A549 (cell line): Measurements from ENCODE around the gene GALNT18. TPM values are rescaled to one million over a fixed set of nuclear protein-coding genes. Genes with fewer than 3 reads are reported as not detected.

Source experiments
- ATAC-seq, 2 experiments: fragments of 200-7000 bp in 1 of 2; fragments of >200 bp in 1 of 2; cut with Nextera tagmentation in 1 of 2; cut with Tn5 transposase in 1 of 2; 3 replicates each; pipeline versions ENCODE4 v1.8.0 to v1.9.1; 2018 to 2020; ENCODE audit warnings: mild to moderate bottlenecking in 1 of 2, moderate library complexity in 1 of 2
- CTCF ChIA-PET: fragments of 300-600 bp; sonication (Branson Sonifier 250); formaldehyde crosslinking; extraction: SDS; loops from one replicate; lab custom pipeline; 2021; ENCODE audit warnings: antibody characterized with exemption, inconsistent platforms; lab: Yijun Ruan, JAX
- POLR2A ChIA-PET: fragments of 350-600 bp; formaldehyde crosslinking; extraction: SDS; loops from one replicate; lab custom pipeline; 2021; ENCODE audit warnings: antibody characterized with exemption, inconsistent platforms; lab: Yijun Ruan, JAX
- DNase-seq, 2 experiments: peaks; one replicate each; pipeline versions ENCODE4 v3.0.0 to v3.0.0-alpha.2; 2011 to 2016; ENCODE audit warnings: low read depth in 1 of 2, low spot score in 1 of 2
- FAIRE-seq: peaks from 2 replicates; lab custom pipeline; 2011; peaks lifted over from hg19 to GRCh38; lab: Jason Lieb, UNC
- H3K27ac ChIP-seq, 2 experiments: fragments of >200 bp; sonication (Bioruptor Twin); formaldehyde crosslinking; 3 replicates each; pipeline ENCODE4 v1.5.1; 2016 to 2017
- H3K4me1 ChIP-seq: fragments of >200 bp; sonication (Bioruptor Twin); formaldehyde crosslinking; 3 replicates; pipeline ENCODE4 v1.6.1; 2016
- H3K4me2 ChIP-seq: fragments of >200 bp; sonication (Bioruptor Twin); formaldehyde crosslinking; 3 replicates; pipeline ENCODE4 v1.6.1; 2016
- H3K4me3 ChIP-seq: fragments of >200 bp; sonication (Bioruptor Twin); formaldehyde crosslinking; 3 replicates; pipeline ENCODE4 v1.5.1; 2016
- H3K9me3 ChIP-seq: fragments of >200 bp; sonication (Bioruptor Twin); formaldehyde crosslinking; 3 replicates; pipeline ENCODE4 v1.6.1; 2016
- CBX2 ChIP-seq: fragments of 200-600 bp; sonication (generic); IDR thresholded peaks from 2 replicates; pipeline ENCODE4 v1.6.1; 2016; ENCODE audit warnings: low read depth, mild to moderate bottlenecking, borderline replicate concordance
- CBX8 ChIP-seq: fragments of 200-600 bp; sonication (generic); IDR thresholded peaks from 2 replicates; pipeline ENCODE4 v1.6.1; 2016
- CEBPB ChIP-seq, 2 experiments: fragments of >200 bp in 1 of 2; sonication (Bioruptor Twin) in 1 of 2; formaldehyde crosslinking in 1 of 2; IDR thresholded peaks; 2 replicates each; pipeline ENCODE4 v1.6.1; 2012 to 2016
- CHD4 ChIP-seq: fragments of 200-600 bp; sonication (generic); IDR thresholded peaks from 2 replicates; pipeline ENCODE4 v1.6.1; 2016; ENCODE audit warnings: antibody characterized with exemption, mild to moderate bottlenecking, borderline replicate concordance
- CTCF ChIP-seq: fragments of >200 bp; sonication (Bioruptor Twin); formaldehyde crosslinking; IDR thresholded peaks from 3 replicates; pipeline ENCODE4 v1.5.1; 2016
- EHF ChIP-seq: fragments of 250-450 bp; sonication (Bioruptor Pico); IDR thresholded peaks from 2 replicates; pipeline ENCODE4 v1.5.0; 2020; ENCODE audit warnings: mild to moderate bottlenecking
- EHMT2 ChIP-seq: fragments of 200-600 bp; sonication (generic); IDR thresholded peaks from 2 replicates; pipeline ENCODE4 v1.6.1; 2016; ENCODE audit warnings: antibody characterized with exemption, low read depth, mild to moderate bottlenecking, moderate library complexity
- EP300 ChIP-seq, 2 experiments: fragments of >200 bp; sonication (Bioruptor Twin); formaldehyde crosslinking; IDR thresholded peaks; 2 replicates in 1 of 2; 3 replicates in 1 of 2; pipeline ENCODE4 v1.6.1; 2016 to 2017
- FOSB ChIP-seq: fragments of 250-450 bp; sonication (Bioruptor Pico); IDR thresholded peaks from 2 replicates; pipeline ENCODE4 v1.5.0; 2020; ENCODE audit warnings: mild to moderate bottlenecking, moderate library complexity
- FOXS1 ChIP-seq: fragments of 250-450 bp; sonication (Bioruptor Pico); IDR thresholded peaks from 2 replicates; pipeline ENCODE4 v1.5.0; 2020; ENCODE audit warnings: mild to moderate bottlenecking, moderate library complexity
- HDAC2 ChIP-seq: fragments of 200-600 bp; sonication (generic); IDR thresholded peaks from 2 replicates; pipeline ENCODE4 v1.6.1; 2016
- HOXB5 ChIP-seq: fragments of 250-450 bp; sonication (Bioruptor Pico); IDR thresholded peaks from 2 replicates; pipeline ENCODE4 v1.5.0; 2020; ENCODE audit warnings: mild to moderate bottlenecking, moderate library complexity
- JUN ChIP-seq, 2 experiments: fragments of >200 bp; sonication (Bioruptor Twin); formaldehyde crosslinking; IDR thresholded peaks; 2 replicates in 1 of 2; 3 replicates in 1 of 2; pipeline ENCODE4 v1.6.1; 2016 to 2017
- JUNB ChIP-seq: fragments of >200 bp; sonication (Bioruptor Twin); formaldehyde crosslinking; IDR thresholded peaks from 2 replicates; pipeline ENCODE4 v1.6.1; 2016
- KDM1A ChIP-seq: fragments of 200-600 bp; sonication (generic); IDR thresholded peaks from 2 replicates; pipeline ENCODE4 v1.6.1; 2016; ENCODE audit warnings: low read depth, mild to moderate bottlenecking
- KDM5A ChIP-seq: fragments of 200-600 bp; sonication (generic); IDR thresholded peaks from 2 replicates; pipeline ENCODE4 v1.6.1; 2016; ENCODE audit warnings: antibody characterized with exemption, mild to moderate bottlenecking
- MAX ChIP-seq: IDR thresholded peaks from 2 replicates; pipeline ENCODE4 v1.6.1; 2012
- NFE2L2 ChIP-seq: fragments of 150-350 bp; conservative IDR thresholded peaks from 2 replicates; pipeline ENCODE4 v1.6.1; 2014; ENCODE audit warnings: low read length
- NR3C1 ChIP-seq: fragments of >200 bp; sonication (Bioruptor Twin); formaldehyde crosslinking; IDR thresholded peaks from 3 replicates; pipeline ENCODE4 v1.6.1; 2017
- PHF8 ChIP-seq: fragments of 200-600 bp; sonication (generic); IDR thresholded peaks from 2 replicates; pipeline ENCODE4 v1.6.1; 2016; ENCODE audit warnings: low read depth, mild to moderate bottlenecking, antibody characterized with exemption, moderate library complexity, borderline replicate concordance
- POLR2A ChIP-seq: IDR thresholded peaks from 2 replicates; pipeline ENCODE4 v1.6.1; 2012; ENCODE audit warnings: mild to moderate bottlenecking, low read length
- POLR2AphosphoS2 ChIP-seq: conservative IDR thresholded peaks from 2 replicates; pipeline ENCODE4 v1.6.1; 2012; ENCODE audit warnings: low read length, improper control_type of control experiment, inconsistent platforms
- RAD21 ChIP-seq, 2 experiments: fragments of >200 bp in 1 of 2; sonication (Bioruptor Twin) in 1 of 2; formaldehyde crosslinking in 1 of 2; IDR thresholded peaks in 1 of 2; conservative IDR thresholded peaks in 1 of 2; 2 replicates in 1 of 2; 3 replicates in 1 of 2; pipeline ENCODE4 v1.6.1; 2012 to 2018; ENCODE audit warnings: inconsistent platforms in 1 of 2
- RARB ChIP-seq: fragments of 250-450 bp; sonication (Bioruptor Pico); IDR thresholded peaks from 2 replicates; pipeline ENCODE4 v1.8.0; 2021; ENCODE audit warnings: mild to moderate bottlenecking, moderate library complexity
- RCOR1 ChIP-seq: fragments of 150-350 bp; IDR thresholded peaks from 2 replicates; pipeline ENCODE4 v1.6.1; 2014; ENCODE audit warnings: antibody characterized with exemption, low read length, low read depth
- RNF2 ChIP-seq: fragments of 200-600 bp; sonication (generic); IDR thresholded peaks from 2 replicates; pipeline ENCODE4 v1.6.1; 2016; ENCODE audit warnings: low read depth, mild to moderate bottlenecking, antibody characterized with exemption, moderate library complexity, borderline replicate concordance
- SREBF2 ChIP-seq: fragments of 450-650 bp; IDR thresholded peaks from 2 replicates; pipeline ENCODE4 v1.6.1; 2014; ENCODE audit warnings: mild to moderate bottlenecking, moderate library complexity
- TP53 ChIP-seq: fragments of 250-450 bp; sonication (Bioruptor Pico); IDR thresholded peaks from 2 replicates; pipeline ENCODE4 v1.5.0; 2021; ENCODE audit warnings: mild to moderate bottlenecking, moderate library complexity
- ZFP36 ChIP-seq: fragments of 450-650 bp; IDR thresholded peaks from 2 replicates; pipeline ENCODE4 v1.6.1; 2014; ENCODE audit warnings: borderline replicate concordance; ENCODE audit not compliant: partially characterized antibody
- ZNF302 ChIP-seq: fragments of 250-450 bp; sonication (Bioruptor Pico); IDR thresholded peaks from 2 replicates; pipeline ENCODE4 v1.9.0; 2021; ENCODE audit warnings: inconsistent platforms, mild to moderate bottlenecking, moderate library complexity
- ZSCAN20 ChIP-seq: fragments of 250-450 bp; sonication (Bioruptor Pico); IDR thresholded peaks from 2 replicates; pipeline ENCODE4 v1.8.0; 2022; ENCODE audit warnings: mild to moderate bottlenecking, moderate library complexity
- WGBS: methylation state at CpG from one replicate; pipeline ENCODE4 v1.1.6; 2017; ENCODE audit errors: missing lambda C conversion rate; 5-methylcytosine and 5-hydroxymethylcytosine counted together
- polyA plus RNA-seq, 4 experiments: library from polyadenylated mRNA; depleted of rRNA in 3 of 4; stranded (reverse); fragments of >200 nt; fragmentation: RNase III in 1 of 4; extraction: RNeasy Plus Mini Kit Qiagen cat#74134 plus additional on column Dnase treatment in 1 of 4; gene quantifications; 2 replicates in 3 of 4; 3 replicates in 1 of 4; pipeline ENCODE4 v1.2.3, GENCODE V29; 2011 to 2017
- TF ChIP-seq, protein P1 (sequence below): fragments of >200 bp; sonication (Bioruptor Twin); formaldehyde crosslinking; IDR thresholded peaks from 3 replicates; pipeline ENCODE4 v1.6.1; 2016
- TF ChIP-seq, protein P2 (sequence below): IDR thresholded peaks from 2 replicates; pipeline ENCODE4 v1.6.1; 2012; ENCODE audit warnings: low read depth, borderline replicate concordance

The GALNT18 gene
- polyA plus RNA-seq, 2 of the 4 experiments (the other 2 are of a cell fraction), result 6.7 to 16.1 TPM

GRCh38 chr11:11406652-11407051, 215.2 kb downstream of the GALNT18 start:
- TF ChIP-seq CHD4, result no peak
- no peak for TF ChIP-seq ZSCAN20 (CRISPR knock-in tag)
- no peak for TF ChIP-seq KDM5A
- no peak for TF ChIP-seq MAX
- TF ChIP-seq HOXB5, result no peak
- TF ChIP-seq, protein P1, sequence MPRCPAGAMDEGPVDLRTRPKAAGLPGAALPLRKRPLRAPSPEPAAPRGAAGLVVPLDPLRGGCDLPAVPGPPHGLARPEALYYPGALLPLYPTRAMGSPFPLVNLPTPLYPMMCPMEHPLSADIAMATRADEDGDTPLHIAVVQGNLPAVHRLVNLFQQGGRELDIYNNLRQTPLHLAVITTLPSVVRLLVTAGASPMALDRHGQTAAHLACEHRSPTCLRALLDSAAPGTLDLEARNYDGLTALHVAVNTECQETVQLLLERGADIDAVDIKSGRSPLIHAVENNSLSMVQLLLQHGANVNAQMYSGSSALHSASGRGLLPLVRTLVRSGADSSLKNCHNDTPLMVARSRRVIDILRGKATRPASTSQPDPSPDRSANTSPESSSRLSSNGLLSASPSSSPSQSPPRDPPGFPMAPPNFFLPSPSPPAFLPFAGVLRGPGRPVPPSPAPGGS, result no peak
- TF ChIP-seq EHMT2, result no peak
- TF ChIP-seq, protein P2, sequence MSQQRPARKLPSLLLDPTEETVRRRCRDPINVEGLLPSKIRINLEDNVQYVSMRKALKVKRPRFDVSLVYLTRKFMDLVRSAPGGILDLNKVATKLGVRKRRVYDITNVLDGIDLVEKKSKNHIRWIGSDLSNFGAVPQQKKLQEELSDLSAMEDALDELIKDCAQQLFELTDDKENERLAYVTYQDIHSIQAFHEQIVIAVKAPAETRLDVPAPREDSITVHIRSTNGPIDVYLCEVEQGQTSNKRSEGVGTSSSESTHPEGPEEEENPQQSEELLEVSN, result no peak
- TF ChIP-seq RCOR1, result no peak
- TF ChIP-seq EP300 (IDR thresholded peaks at IDR 0.05), result no peak
- TF ChIP-seq CBX8, result no peak
- no peak for TF ChIP-seq TP53 (CRISPR knock-in tag)
- no peak for TF ChIP-seq JUN (IDR thresholded peaks at IDR 0.05)
- no peak for TF ChIP-seq ZNF302
- no peak for TF ChIP-seq ZFP36
- no peak for TF ChIP-seq EHF (CRISPR knock-in tag)
- TF ChIP-seq SREBF2, result no peak
- TF ChIP-seq KDM1A, result no peak
- CTCF ChIA-PET, result no interaction called here
- WGBS, result 86% methylated on average over 3 of the region's 3 CpGs

GRCh38 chr11:11403763-11404725, 217.8 kb downstream of the GALNT18 start:
- no peak overlapping the region for H3K4me3 ChIP-seq
- TF ChIP-seq RAD21 (conservative IDR thresholded peaks at IDR 0.05 in 1 of 2, IDR thresholded peaks at IDR 0.05 in 1 of 2) (no peak), CTCF (no peak), TP53 (CRISPR knock-in tag) (no peak), PHF8 (no peak), HDAC2 (no peak), CEBPB (IDR thresholded peaks at IDR 0.05) (no peak), NR3C1 (no peak), NFE2L2 (no peak), JUNB (no peak), RNF2 (no peak), KDM1A (no peak), FOSB (no peak), FOXS1 (CRISPR knock-in tag) (no peak), SREBF2 (no peak), POLR2A (no peak), CBX2 (no peak), RARB (no peak), HOXB5 (no peak), POLR2AphosphoS2 (no peak)
- TF ChIP-seq, protein P1, result no peak
- H3K27ac ChIP-seq, result no peak overlapping the region
- DNase-seq (no peak), FAIRE-seq (no peak), ATAC-seq (no peak)
- no peaks in the 10 kb centered on the region for H3K9me3 ChIP-seq
- H3K4me2 ChIP-seq, result no peak overlapping the region
- CTCF ChIA-PET, result interaction anchor here (0.5 to 1.1 kb wide), 2 partner anchors 14 to 220 kb away, joined by 3 read pairs; no protein-coding TSS in a partner anchor
- H3K4me1 ChIP-seq, result no peaks in the 10 kb centered on the region
- POLR2A ChIA-PET, result no interaction called here
- 79% methylated on average over 18 of the region's 20 CpGs for WGBS

More at GRCh38 chr11:11406652-11407051, 215.2 kb downstream of the GALNT18 start:
- DNase-seq (no peak), FAIRE-seq (no peak), ATAC-seq (no peak)
- no peak overlapping the region for H3K4me2 ChIP-seq
- H3K4me3 ChIP-seq, result no peak overlapping the region
- POLR2A ChIA-PET, result no interaction called here
- H3K4me1 ChIP-seq, result peaks cover 8% of the 10 kb centered on the region; the same call in 2 of the 3 replicates
- no peaks in the 10 kb centered on the region for H3K9me3 ChIP-seq
- no peak overlapping the region for H3K27ac ChIP-seq
